ENCODE results near the gene LRRC75A.

DNA sequence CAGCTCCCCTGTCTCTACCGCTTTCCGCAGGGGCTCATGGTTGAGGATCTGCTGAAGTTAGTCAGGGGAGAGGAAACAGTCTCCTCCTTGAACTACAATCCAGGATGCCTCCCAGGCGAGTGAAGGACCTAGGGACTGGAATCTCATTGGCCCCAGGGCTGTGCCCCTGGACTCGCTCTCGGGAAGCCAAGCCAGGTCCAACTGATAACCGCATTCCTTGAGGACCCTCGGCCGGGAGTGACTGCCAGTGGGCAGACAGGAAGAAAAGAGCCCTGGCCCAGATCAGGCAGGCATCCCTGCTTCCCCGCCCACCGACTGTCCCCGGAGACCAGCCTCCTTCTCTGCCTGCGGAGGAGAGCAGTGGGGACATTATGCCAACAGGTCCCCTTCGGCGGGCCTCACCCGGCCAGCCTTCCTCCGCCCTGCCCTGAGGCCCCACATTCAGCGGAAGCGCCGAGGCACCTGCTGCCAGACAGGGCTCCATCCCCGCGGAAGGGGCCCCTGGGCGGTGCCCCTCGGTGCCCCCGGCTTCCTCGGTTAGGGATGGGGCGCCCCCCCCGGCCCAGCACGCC, 776 bp downstream of the LRRC75A start:
- TF ChIP-seq, protein P1, sequence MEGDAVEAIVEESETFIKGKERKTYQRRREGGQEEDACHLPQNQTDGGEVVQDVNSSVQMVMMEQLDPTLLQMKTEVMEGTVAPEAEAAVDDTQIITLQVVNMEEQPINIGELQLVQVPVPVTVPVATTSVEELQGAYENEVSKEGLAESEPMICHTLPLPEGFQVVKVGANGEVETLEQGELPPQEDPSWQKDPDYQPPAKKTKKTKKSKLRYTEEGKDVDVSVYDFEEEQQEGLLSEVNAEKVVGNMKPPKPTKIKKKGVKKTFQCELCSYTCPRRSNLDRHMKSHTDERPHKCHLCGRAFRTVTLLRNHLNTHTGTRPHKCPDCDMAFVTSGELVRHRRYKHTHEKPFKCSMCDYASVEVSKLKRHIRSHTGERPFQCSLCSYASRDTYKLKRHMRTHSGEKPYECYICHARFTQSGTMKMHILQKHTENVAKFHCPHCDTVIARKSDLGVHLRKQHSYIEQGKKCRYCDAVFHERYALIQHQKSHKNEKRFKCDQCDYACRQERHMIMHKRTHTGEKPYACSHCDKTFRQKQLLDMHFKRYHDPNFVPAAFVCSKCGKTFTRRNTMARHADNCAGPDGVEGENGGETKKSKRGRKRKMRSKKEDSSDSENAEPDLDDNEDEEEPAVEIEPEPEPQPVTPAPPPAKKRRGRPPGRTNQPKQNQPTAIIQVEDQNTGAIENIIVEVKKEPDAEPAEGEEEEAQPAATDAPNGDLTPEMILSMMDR (IDR thresholded peaks at IDR 0.05) = no peak
- no peak for TF ChIP-seq POLR2A (IDR thresholded peaks at IDR 0.05)

Measured in heart left ventricle (tissue), 13 donors.